ENCODE measurements around the gene ZNRF2.

ZNRF2 gene

DNA sequence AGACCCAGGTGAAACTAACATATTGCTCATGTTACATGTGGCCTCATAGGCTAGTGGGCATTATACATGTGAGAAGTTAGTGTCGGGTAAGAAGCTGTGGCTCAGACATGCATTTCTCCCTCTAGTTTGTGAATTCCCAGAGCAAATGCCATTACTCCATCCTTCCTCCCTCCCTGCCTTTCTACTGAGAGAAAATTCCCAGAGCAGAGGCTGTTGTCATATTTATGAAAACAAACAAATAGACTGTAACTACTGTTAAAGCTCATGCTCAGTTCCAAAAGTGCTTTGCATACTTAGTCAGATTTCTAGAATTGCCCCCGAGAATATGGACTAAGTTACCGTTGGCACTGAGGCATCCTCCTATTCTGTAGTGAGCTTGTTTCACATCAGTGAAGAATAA lies 29.0 kb downstream of the ZNRF2 start:
- Histone ChIP-seq H3K4me3 (ENCODE audit: insufficient read depth, low read length, poor library complexity, severe bottlenecking) (no peak overlapping the region), H3K9me2 (replicated peaks; ENCODE audit: insufficient read depth, low read length) (no peaks in the 10 kb centered on the region), H3K9me3 (ENCODE audit: insufficient read depth, low read length) (no peaks in the 10 kb centered on the region), H4K20me1 (ENCODE audit: low read depth, low read length) (peaks cover 80% of the 10 kb centered on the region), H3F3A (ENCODE audit: insufficient read depth) (peaks cover 4% of the 10 kb centered on the region; the same call in 1 of the 2 replicates), H3K27ac (ENCODE audit: low read depth, low read length) (no peak overlapping the region), H3K4me2 (ENCODE audit: low read depth, low read length, poor library complexity, severe bottlenecking) (no peak overlapping the region), H3K79me2 (ENCODE audit: insufficient read depth, low read length) (peaks cover 91% of the 10 kb centered on the region), H3K27me3 (ENCODE audit: low read length) (no peaks in the 10 kb centered on the region), H3K36me3 (ENCODE audit: low read length) (no peaks in the 10 kb centered on the region), H2AFZ (ENCODE audit: low read depth, low read length, severe bottlenecking) (no peak overlapping the region), H3K9ac (ENCODE audit: low read length) (no peak overlapping the region)
- TF ChIP-seq EZH2phosphoT487 (conservative IDR thresholded peaks at IDR 0.05; ENCODE audit: low read length), result no peak
- TF ChIP-seq, protein P1, sequence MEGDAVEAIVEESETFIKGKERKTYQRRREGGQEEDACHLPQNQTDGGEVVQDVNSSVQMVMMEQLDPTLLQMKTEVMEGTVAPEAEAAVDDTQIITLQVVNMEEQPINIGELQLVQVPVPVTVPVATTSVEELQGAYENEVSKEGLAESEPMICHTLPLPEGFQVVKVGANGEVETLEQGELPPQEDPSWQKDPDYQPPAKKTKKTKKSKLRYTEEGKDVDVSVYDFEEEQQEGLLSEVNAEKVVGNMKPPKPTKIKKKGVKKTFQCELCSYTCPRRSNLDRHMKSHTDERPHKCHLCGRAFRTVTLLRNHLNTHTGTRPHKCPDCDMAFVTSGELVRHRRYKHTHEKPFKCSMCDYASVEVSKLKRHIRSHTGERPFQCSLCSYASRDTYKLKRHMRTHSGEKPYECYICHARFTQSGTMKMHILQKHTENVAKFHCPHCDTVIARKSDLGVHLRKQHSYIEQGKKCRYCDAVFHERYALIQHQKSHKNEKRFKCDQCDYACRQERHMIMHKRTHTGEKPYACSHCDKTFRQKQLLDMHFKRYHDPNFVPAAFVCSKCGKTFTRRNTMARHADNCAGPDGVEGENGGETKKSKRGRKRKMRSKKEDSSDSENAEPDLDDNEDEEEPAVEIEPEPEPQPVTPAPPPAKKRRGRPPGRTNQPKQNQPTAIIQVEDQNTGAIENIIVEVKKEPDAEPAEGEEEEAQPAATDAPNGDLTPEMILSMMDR (IDR thresholded peaks at IDR 0.05; ENCODE audit: insufficient read depth, low read length, poor library complexity, severe bottlenecking), result no peak

DNA sequence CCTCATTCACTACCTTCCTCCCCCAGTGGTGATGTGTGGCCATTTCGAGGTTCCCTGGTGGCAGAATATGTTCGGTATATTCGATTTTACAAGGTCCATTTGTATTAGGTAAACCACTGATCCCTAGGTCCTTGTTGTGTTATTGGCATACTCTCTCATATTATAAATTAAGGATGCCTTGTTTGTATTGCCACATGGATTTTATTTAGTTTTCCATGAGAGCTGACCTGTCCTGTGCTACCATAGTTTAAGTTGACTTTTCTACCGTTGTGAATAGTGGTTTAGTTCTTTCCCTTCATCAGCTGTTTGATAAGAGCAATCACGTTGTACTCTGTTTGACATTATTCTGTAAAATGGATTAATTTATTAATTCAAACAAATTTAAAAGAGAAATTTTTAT lies 29.4 kb downstream of the ZNRF2 start:
- no peak for TF ChIP-seq EZH2phosphoT487 (conservative IDR thresholded peaks at IDR 0.05; ENCODE audit: low read length)
- TF ChIP-seq, protein P1 (IDR thresholded peaks at IDR 0.05; ENCODE audit: insufficient read depth, low read length, poor library complexity, severe bottlenecking), result no peak

DNA sequence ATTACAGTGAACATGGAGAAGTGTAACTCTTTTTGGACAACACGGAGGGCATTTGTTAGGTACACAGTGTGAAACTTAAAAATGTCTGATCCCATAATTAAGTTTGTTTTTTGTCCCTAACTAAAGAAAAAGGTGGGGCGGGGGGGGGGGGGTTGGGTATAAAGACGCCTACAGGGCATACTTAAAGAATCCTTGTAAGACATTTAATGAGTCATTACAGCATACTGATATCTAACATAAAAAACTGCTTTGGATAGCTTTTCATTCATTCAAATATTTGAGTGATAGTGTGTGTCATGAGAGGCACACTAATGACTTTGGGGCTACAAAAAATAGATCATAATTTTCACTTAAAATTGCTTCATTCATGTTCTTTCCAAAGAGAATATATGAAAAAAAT lies 31.2 kb downstream of the ZNRF2 start:
- Histone ChIP-seq H4K20me1 (ENCODE audit: low read depth, low read length) (peaks cover 74% of the 10 kb centered on the region), H3K27me3 (ENCODE audit: low read length) (no peaks in the 10 kb centered on the region), H3K4me3 (ENCODE audit: insufficient read depth, low read length, poor library complexity, severe bottlenecking) (no peak overlapping the region), H3K27ac (ENCODE audit: low read depth, low read length) (no peak overlapping the region), H3K4me2 (ENCODE audit: low read depth, low read length, poor library complexity, severe bottlenecking) (no peak overlapping the region), H2AFZ (ENCODE audit: low read depth, low read length, severe bottlenecking) (no peak overlapping the region), H3F3A (ENCODE audit: insufficient read depth) (peaks cover 9% of the 10 kb centered on the region; the same call in 1 of the 2 replicates), H3K9me2 (replicated peaks; ENCODE audit: insufficient read depth, low read length) (no peaks in the 10 kb centered on the region), H3K9ac (ENCODE audit: low read length) (no peak overlapping the region), H3K79me2 (ENCODE audit: insufficient read depth, low read length) (peaks cover 91% of the 10 kb centered on the region), H3K36me3 (ENCODE audit: low read length) (no peaks in the 10 kb centered on the region), H3K9me3 (ENCODE audit: insufficient read depth, low read length) (no peaks in the 10 kb centered on the region)
- TF ChIP-seq, protein P1 (IDR thresholded peaks at IDR 0.05; ENCODE audit: insufficient read depth, low read length, poor library complexity, severe bottlenecking), result no peak
- TF ChIP-seq EZH2phosphoT487 (conservative IDR thresholded peaks at IDR 0.05; ENCODE audit: low read length), result no peak

More for the DNA sequence above, 29.4 kb downstream of the ZNRF2 start:
- H3K4me2 ChIP-seq (ENCODE audit: low read depth, low read length, poor library complexity, severe bottlenecking), result no peak overlapping the region
- no peak overlapping the region for H3K27ac ChIP-seq (ENCODE audit: low read depth, low read length)
- H3K27me3 ChIP-seq (ENCODE audit: low read length), result no peaks in the 10 kb centered on the region
- H3K9ac ChIP-seq (ENCODE audit: low read length), result no peak overlapping the region
- no peak overlapping the region for H2AFZ ChIP-seq (ENCODE audit: low read depth, low read length, severe bottlenecking)
- no peaks in the 10 kb centered on the region for H3K9me2 ChIP-seq (replicated peaks; ENCODE audit: insufficient read depth, low read length)
- H3K9me3 ChIP-seq (ENCODE audit: insufficient read depth, low read length), result no peaks in the 10 kb centered on the region
- H3K79me2 ChIP-seq (ENCODE audit: insufficient read depth, low read length), result peaks cover 91% of the 10 kb centered on the region
- H4K20me1 ChIP-seq (ENCODE audit: low read depth, low read length), result peaks cover 79% of the 10 kb centered on the region
- peaks cover 4% of the 10 kb centered on the region; the same call in 1 of the 2 replicates for H3F3A ChIP-seq (ENCODE audit: insufficient read depth)
- H3K4me3 ChIP-seq (ENCODE audit: insufficient read depth, low read length, poor library complexity, severe bottlenecking), result no peak overlapping the region
- H3K36me3 ChIP-seq (ENCODE audit: low read length), result no peaks in the 10 kb centered on the region

Data from SU-DHL-6 (cell line).